HepG2 (cell line): ENCODE results near the gene RAB43. TPM values are rescaled to one million over a fixed set of nuclear protein-coding genes. Genes with fewer than 3 reads are reported as not detected.

Experiments
- FOXO4 ChIP-seq: sonication (generic); formaldehyde crosslinking; conservative IDR thresholded peaks from 2 replicates; pipeline ENCODE4 v1.8.1; 2023; ENCODE audit warnings: missing genetic modification reagents
- GRHL1 ChIP-seq: sonication (generic); formaldehyde crosslinking; conservative IDR thresholded peaks from 2 replicates; pipeline ENCODE4 v1.8.0; 2022; ENCODE audit warnings: missing genetic modification reagents
- HBP1 ChIP-seq: IDR thresholded peaks from 2 replicates; pipeline ENCODE4 v1.6.1; 2016; ENCODE audit warnings: low read depth, control low read depth
- HOXA7 ChIP-seq: sonication (generic); formaldehyde crosslinking; IDR thresholded peaks from 2 replicates; pipeline ENCODE4 v1.8.1; 2022; ENCODE audit warnings: mild to moderate bottlenecking, missing genetic modification reagents, moderate library complexity
- MXD1 ChIP-seq: sonication (generic); formaldehyde crosslinking; IDR thresholded peaks from 2 replicates; pipeline ENCODE4 v1.4.0; 2020; ENCODE audit warnings: mild to moderate bottlenecking, missing genetic modification reagents
- NFIB ChIP-seq: sonication (generic); formaldehyde crosslinking; IDR thresholded peaks from 2 replicates; pipeline ENCODE4 v1.9.0; 2021; ENCODE audit warnings: missing genetic modification reagents, mild to moderate bottlenecking, borderline replicate concordance
- PHF8 ChIP-seq: sonication (generic); formaldehyde crosslinking; IDR thresholded peaks from 2 replicates; pipeline ENCODE4 v1.5.0; 2020; ENCODE audit warnings: missing genetic modification reagents
- RAD21 ChIP-seq: fragments of 450-650 bp; formaldehyde crosslinking; IDR thresholded peaks from 2 replicates; pipeline ENCODE4 v1.5.0; 2020; ENCODE audit warnings: mild to moderate bottlenecking
- RBAK ChIP-seq: sonication (generic); formaldehyde crosslinking; IDR thresholded peaks from 2 replicates; pipeline ENCODE4 v1.5.1; 2020; ENCODE audit warnings: mild to moderate bottlenecking, missing genetic modification reagents
- TARDBP ChIP-seq: sonication (generic); formaldehyde crosslinking; IDR thresholded peaks from 2 replicates; pipeline ENCODE4 v1.8.0; 2022; ENCODE audit warnings: mild to moderate bottlenecking, missing genetic modification reagents
- THYN1 ChIP-seq: sonication (generic); formaldehyde crosslinking; IDR thresholded peaks from 2 replicates; pipeline ENCODE4 v1.8.1; 2023; ENCODE audit warnings: low read depth, mild to moderate bottlenecking, moderate library complexity, missing genetic modification reagents, borderline replicate concordance
- U2AF1 ChIP-seq: fragments of 200-400 bp; formaldehyde crosslinking; optimal IDR thresholded peaks from 2 replicates; pipeline ENCODE3; 2017; ENCODE audit warnings: mild to moderate bottlenecking, low read depth, low read length
- ZEB1 ChIP-seq: IDR thresholded peaks from 2 replicates; pipeline ENCODE4 v1.6.1; 2012; ENCODE audit warnings: mild to moderate bottlenecking, low read depth, inconsistent platforms; ENCODE audit not compliant: insufficient replicate concordance
- ZFP62 ChIP-seq: sonication (generic); formaldehyde crosslinking; IDR thresholded peaks from 2 replicates; pipeline ENCODE4 v1.4.0; 2020; ENCODE audit warnings: missing genetic modification reagents
- ZKSCAN8 ChIP-seq: IDR thresholded peaks from 2 replicates; pipeline ENCODE4 v1.6.1; 2016; ENCODE audit warnings: borderline replicate concordance, missing genetic modification reagents, missing compliant biosample characterization
- ZNF121 ChIP-seq: sonication (generic); formaldehyde crosslinking; IDR thresholded peaks from 2 replicates; pipeline ENCODE4 v1.5.0; 2020; ENCODE audit warnings: mild to moderate bottlenecking, missing genetic modification reagents
- ZNF264 ChIP-seq: sonication (generic); formaldehyde crosslinking; IDR thresholded peaks from 2 replicates; pipeline ENCODE4 v1.4.0; 2020; ENCODE audit warnings: missing genetic modification reagents
- ZNF616 ChIP-seq: sonication (generic); formaldehyde crosslinking; IDR thresholded peaks from 2 replicates; pipeline ENCODE4 v1.5.0; 2020; ENCODE audit warnings: low read depth, mild to moderate bottlenecking, missing genetic modification reagents
- ZNF773 ChIP-seq: sonication (generic); formaldehyde crosslinking; IDR thresholded peaks from 2 replicates; pipeline ENCODE4 v1.4.0; 2020; ENCODE audit warnings: missing genetic modification reagents, borderline replicate concordance
- ZNF775 ChIP-seq: sonication (generic); formaldehyde crosslinking; IDR thresholded peaks from 2 replicates; pipeline ENCODE4 v1.4.0; 2020; ENCODE audit warnings: missing genetic modification reagents, mild to moderate bottlenecking, moderate library complexity, borderline replicate concordance
- ZXDC ChIP-seq: sonication (generic); formaldehyde crosslinking; IDR thresholded peaks from 2 replicates; pipeline ENCODE4 v1.5.0; 2020; ENCODE audit warnings: mild to moderate bottlenecking, missing genetic modification reagents
- polyA plus RNA-seq, 8 experiments: library from polyadenylated mRNA; depleted of rRNA in 3 of 8; stranded (reverse) in 7 of 8; unstranded in 1 of 8; fragments of >200 nt; fragmentation: Illumina TruSeq in 4 of 8; extraction: Trizol in 4 of 8; gene quantifications; 2 replicates each; pipeline versions ENCODE4 v1.2.1 to v1.2.3, GENCODE V29; 2011 to 2016; ENCODE audit warnings: low read depth in 4 of 8, missing spikeins in 1 of 8, mixed read lengths in 1 of 8; ENCODE audit not compliant: insufficient read depth in 1 of 8
- total RNA-seq, 5 experiments: library from RNA; depleted of rRNA; stranded (reverse); fragments of >200 nt; fragmentation: Illumina TruSeq; extraction: Trizol; gene quantifications; 2 replicates each; pipeline ENCODE4 v1.2.3, GENCODE V29; 2016; ENCODE audit warnings: low read depth in 1 of 5

Gene RAB43
- total and polyA plus RNA-seq, 2 of the 13 experiments (the other 11 are each of a cell fraction or from before 2014, with no cell fraction given) = 11.8 to 18.4 TPM

- TF ChIP-seq GRHL1 (CRISPR knock-in tag) = no peak
- 0 out of 2 replicates have a peak, but pooled peaks have one; percentile 50 for TF ChIP-seq ZXDC (CRISPR knock-in tag)
- TF ChIP-seq ZNF121 = no peak
- peak; percentile 27; the same call in 1 of the 2 replicates for TF ChIP-seq RAD21 (CRISPR knock-in tag)
- peak; percentile 78 for TF ChIP-seq TARDBP (CRISPR knock-in tag)
- peak; percentile 54 for TF ChIP-seq U2AF1
- peak; percentile 59 for TF ChIP-seq ZEB1
- TF ChIP-seq NFIB (CRISPR knock-in tag) = no peak
- no peak for TF ChIP-seq RBAK (CRISPR knock-in tag)
- no peak for TF ChIP-seq ZFP62 (CRISPR knock-in tag)
- TF ChIP-seq ZNF775 = peak; percentile 55; the same call in 1 of the 2 replicates
- no peak for TF ChIP-seq ZNF773 (CRISPR knock-in tag)
- TF ChIP-seq ZNF616 (CRISPR knock-in tag) = no peak
- 0 out of 2 replicates have a peak, but pooled peaks have one; percentile 21 for TF ChIP-seq ZKSCAN8
- TF ChIP-seq HBP1 (CRISPR knock-in tag) = no peak; the same call in 1 of the 2 replicates
- TF ChIP-seq ZNF264 (CRISPR knock-in tag) = peak; percentile 49; the same call in 1 of the 2 replicates
- TF ChIP-seq FOXO4 (CRISPR knock-in tag) = no peak
- TF ChIP-seq MXD1 (CRISPR knock-in tag) = peak; percentile 82
- no peak for TF ChIP-seq HOXA7
- TF ChIP-seq PHF8 (CRISPR knock-in tag) = peak; percentile 86
- TF ChIP-seq THYN1 (CRISPR knock-in tag) = 0 out of 2 replicates have a peak, but pooled peaks have one; percentile 82
Observed at GRCh38 chr3:129160891-129161859, 39.6 kb upstream of the RAB43 start, which contains the start of gene ISY1 (continued).
